ENCODE measurements around the gene TRIM14.

The TRIM14 gene

DNA sequence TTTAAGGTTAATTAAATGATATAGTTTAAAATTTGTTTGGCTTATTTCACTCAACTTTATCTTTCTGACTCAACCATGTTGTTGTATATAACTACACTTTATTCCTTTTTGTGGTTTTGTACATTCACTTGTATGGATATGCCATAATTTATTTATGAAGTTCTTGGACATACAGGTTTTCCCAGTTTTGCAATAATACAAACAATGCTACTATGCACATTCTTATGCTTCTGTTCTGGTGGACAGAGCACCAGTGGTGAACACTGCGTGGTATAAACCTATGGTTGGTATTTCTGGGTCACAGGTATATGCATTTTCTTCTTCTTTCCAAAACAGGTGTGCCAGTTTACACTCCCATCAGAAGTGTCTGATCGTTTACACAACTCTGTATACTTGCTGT is 35.7 kb upstream of the TRIM14 start:
- H3K27me3 ChIP-seq (ENCODE audit: control insufficient read depth in 1 of 2, insufficient read depth in 2 of 2, low read length in 2 of 2) = no peaks in the 10 kb centered on the region
- no peaks in the 10 kb centered on the region for H3K9me3 ChIP-seq (ENCODE audit: control insufficient read depth in 1 of 2, low read length in 2 of 2)
- H3K4me1 ChIP-seq (ENCODE audit: control insufficient read depth in 1 of 2, insufficient read depth in 2 of 2, low read length in 2 of 2) = peaks cover 13 to 15% of the 10 kb centered on the region in 2 donors
- H3K9ac ChIP-seq (ENCODE audit: low read depth in 1 of 2, low read length in 2 of 2) = no peak overlapping the region
- no peak overlapping the region for H3K27ac ChIP-seq (ENCODE audit: low read depth, low read length)
- peaks cover 8 to 27% of the 10 kb centered on the region in 2 donors for H3K36me3 ChIP-seq (ENCODE audit: control insufficient read depth in 1 of 2, insufficient read depth in 2 of 2, low read length in 2 of 2)
- no peak overlapping the region for H3K4me3 ChIP-seq (ENCODE audit: low read depth in 1 of 2, low read length in 2 of 2)

DNA sequence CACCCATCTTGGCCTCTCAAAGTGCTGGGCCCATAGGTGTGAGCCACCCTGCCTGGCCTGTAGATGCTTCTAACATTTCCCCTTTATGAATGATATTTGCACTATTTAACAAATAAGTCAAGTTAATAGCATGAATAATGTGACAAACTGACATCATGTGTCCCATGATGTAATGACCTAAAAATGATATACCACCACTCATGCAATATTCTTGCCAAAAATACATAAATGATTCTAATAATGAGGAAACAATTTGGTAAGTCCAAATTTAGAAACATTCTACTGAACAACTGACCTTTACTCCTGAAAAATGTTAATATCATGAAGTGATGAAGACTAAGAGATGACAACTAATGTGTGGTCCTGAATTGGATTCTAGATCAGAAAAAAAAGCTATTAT is 33.5 kb upstream of the TRIM14 start:
- H3K27ac ChIP-seq (ENCODE audit: low read depth, low read length) = no peak overlapping the region

DNA sequence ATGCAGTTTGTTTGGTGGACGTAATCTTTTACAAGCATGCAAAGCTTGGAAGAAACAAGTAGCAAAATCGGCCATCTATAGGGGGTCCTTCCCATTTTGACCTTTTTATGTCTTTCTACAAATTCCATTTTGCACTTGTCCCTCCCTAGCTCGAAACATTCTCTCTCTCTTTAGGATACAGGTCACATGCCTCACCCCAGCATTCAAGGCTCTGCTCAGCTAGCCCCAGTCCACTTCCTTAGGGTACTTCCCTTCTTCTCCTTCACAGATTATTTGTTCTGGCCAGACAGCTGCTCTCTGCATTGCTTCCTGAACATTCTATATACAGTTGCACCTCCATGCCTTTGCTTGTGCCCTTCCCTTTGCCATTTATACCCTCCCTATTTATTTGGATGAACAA is 31.7 kb upstream of the TRIM14 start:
- no peak overlapping the region for H3K4me3 ChIP-seq (ENCODE audit: low read depth in 1 of 2, low read length in 2 of 2)
- H3K9ac ChIP-seq (ENCODE audit: low read depth in 1 of 2, low read length in 2 of 2) = no peak overlapping the region
- peaks cover 0 to 18% of the 10 kb centered on the region in 2 donors for H3K36me3 ChIP-seq (ENCODE audit: control insufficient read depth in 1 of 2, insufficient read depth in 2 of 2, low read length in 2 of 2)
- no peaks in the 10 kb centered on the region for H3K9me3 ChIP-seq (ENCODE audit: control insufficient read depth in 1 of 2, low read length in 2 of 2)
- no peaks in the 10 kb centered on the region for H3K27me3 ChIP-seq (ENCODE audit: control insufficient read depth in 1 of 2, insufficient read depth in 2 of 2, low read length in 2 of 2)
- peaks cover 20 to 22% of the 10 kb centered on the region in 2 donors for H3K4me1 ChIP-seq (ENCODE audit: control insufficient read depth in 1 of 2, insufficient read depth in 2 of 2, low read length in 2 of 2)
- no peak overlapping the region for H3K27ac ChIP-seq (ENCODE audit: low read depth, low read length)

More for the DNA sequence above, 33.5 kb upstream of the TRIM14 start:
- Histone ChIP-seq H3K9ac (ENCODE audit: low read depth in 1 of 2, low read length in 2 of 2) (no peak overlapping the region), H3K9me3 (ENCODE audit: control insufficient read depth in 1 of 2, low read length in 2 of 2) (no peaks in the 10 kb centered on the region), H3K36me3 (ENCODE audit: control insufficient read depth in 1 of 2, insufficient read depth in 2 of 2, low read length in 2 of 2) (peaks cover 3 to 24% of the 10 kb centered on the region in 2 donors), H3K27me3 (ENCODE audit: control insufficient read depth in 1 of 2, insufficient read depth in 2 of 2, low read length in 2 of 2) (no peaks in the 10 kb centered on the region), H3K4me1 (ENCODE audit: control insufficient read depth in 1 of 2, insufficient read depth in 2 of 2, low read length in 2 of 2) (peaks cover 10 to 14% of the 10 kb centered on the region in 2 donors), H3K4me3 (ENCODE audit: low read depth in 1 of 2, low read length in 2 of 2) (no peak overlapping the region)

DNA sequence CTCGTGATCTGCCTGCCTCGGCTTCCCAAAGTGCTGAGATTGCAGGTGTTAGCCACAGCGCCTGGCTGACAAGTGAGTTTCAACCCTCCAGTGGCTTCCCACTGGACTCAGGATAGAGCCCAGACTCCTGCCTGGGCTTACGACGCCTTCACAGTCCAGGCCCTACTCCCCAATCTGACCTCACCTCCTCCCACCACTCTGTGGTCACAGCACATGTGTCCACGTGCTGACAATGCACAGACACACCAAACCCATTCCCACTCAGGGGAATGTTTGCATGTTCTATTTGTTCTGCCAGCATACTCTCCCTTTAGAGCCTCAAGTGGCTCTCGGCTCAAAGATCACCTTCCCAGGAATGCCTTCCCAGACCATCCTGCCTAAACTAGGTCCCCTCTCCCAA is 31.1 kb upstream of the TRIM14 start:
- Histone ChIP-seq H3K36me3 (ENCODE audit: control insufficient read depth in 1 of 2, insufficient read depth in 2 of 2, low read length in 2 of 2) (peaks cover 0 to 16% of the 10 kb centered on the region in 2 donors), H3K9me3 (ENCODE audit: control insufficient read depth in 1 of 2, low read length in 2 of 2) (no peaks in the 10 kb centered on the region), H3K27me3 (ENCODE audit: control insufficient read depth in 1 of 2, insufficient read depth in 2 of 2, low read length in 2 of 2) (no peaks in the 10 kb centered on the region), H3K4me1 (ENCODE audit: control insufficient read depth in 1 of 2, insufficient read depth in 2 of 2, low read length in 2 of 2) (peaks cover 26 to 27% of the 10 kb centered on the region in 2 donors), H3K9ac (ENCODE audit: low read depth in 1 of 2, low read length in 2 of 2) (no peak overlapping the region), H3K4me3 (ENCODE audit: low read depth in 1 of 2, low read length in 2 of 2) (no peak overlapping the region), H3K27ac (ENCODE audit: low read depth, low read length) (no peak overlapping the region)

DNA sequence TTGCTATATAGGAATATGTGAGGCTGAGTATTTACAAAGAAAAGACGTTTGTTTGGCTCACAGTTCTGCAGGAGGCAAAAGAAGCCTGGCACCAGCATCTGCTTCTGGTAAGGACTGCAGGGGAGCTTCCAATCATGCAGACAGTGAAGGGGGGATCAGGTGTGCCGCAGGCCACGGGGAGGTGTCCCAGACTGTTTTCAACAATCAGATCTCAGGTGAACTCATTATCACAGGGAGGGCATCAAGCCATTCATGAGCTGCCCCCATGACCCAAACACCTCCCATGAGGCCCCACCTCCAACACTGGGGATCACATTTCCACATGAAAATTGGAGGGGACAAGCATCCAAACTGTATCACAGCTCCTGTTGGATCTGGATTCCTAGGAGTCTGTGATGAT is 30.4 kb upstream of the TRIM14 start:
- H3K4me1 ChIP-seq (ENCODE audit: control insufficient read depth in 1 of 2, insufficient read depth in 2 of 2, low read length in 2 of 2) = peaks cover 33 to 35% of the 10 kb centered on the region in 2 donors
- no peak overlapping the region for H3K4me3 ChIP-seq (ENCODE audit: low read depth in 1 of 2, low read length in 2 of 2)
- H3K9ac ChIP-seq (ENCODE audit: low read depth in 1 of 2, low read length in 2 of 2) = no peak overlapping the region
- no peak overlapping the region for H3K27ac ChIP-seq (ENCODE audit: low read depth, low read length)
- no peaks in the 10 kb centered on the region for H3K9me3 ChIP-seq (ENCODE audit: control insufficient read depth in 1 of 2, low read length in 2 of 2)
- no peaks in the 10 kb centered on the region for H3K27me3 ChIP-seq (ENCODE audit: control insufficient read depth in 1 of 2, insufficient read depth in 2 of 2, low read length in 2 of 2)
- peaks cover 0 to 17% of the 10 kb centered on the region in 2 donors for H3K36me3 ChIP-seq (ENCODE audit: control insufficient read depth in 1 of 2, insufficient read depth in 2 of 2, low read length in 2 of 2)

DNA sequence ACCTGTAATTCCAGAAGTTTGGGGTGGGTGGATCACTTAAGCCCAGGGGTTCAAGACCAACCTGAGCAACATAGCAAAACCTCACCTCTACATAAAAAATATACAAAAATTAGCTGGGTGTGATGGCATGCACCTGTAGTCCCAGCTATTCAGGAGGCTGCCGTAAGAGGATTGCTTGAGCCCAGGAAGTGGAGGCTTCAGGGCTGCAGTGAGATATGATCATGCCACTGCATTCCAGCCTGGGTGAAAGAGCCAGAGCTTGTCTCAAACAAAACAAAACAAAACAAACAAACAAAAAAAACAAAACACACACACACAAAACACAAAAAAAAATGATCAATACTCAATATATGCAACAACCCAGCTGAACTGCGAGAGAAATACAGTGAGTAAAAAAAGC is 29.5 kb upstream of the TRIM14 start:
- peaks cover 0 to 17% of the 10 kb centered on the region in 2 donors for H3K36me3 ChIP-seq (ENCODE audit: control insufficient read depth in 1 of 2, insufficient read depth in 2 of 2, low read length in 2 of 2)
- no peak overlapping the region for H3K9ac ChIP-seq (ENCODE audit: low read depth in 1 of 2, low read length in 2 of 2)
- H3K27ac ChIP-seq (ENCODE audit: low read depth, low read length) = no peak overlapping the region
- H3K27me3 ChIP-seq (ENCODE audit: control insufficient read depth in 1 of 2, insufficient read depth in 2 of 2, low read length in 2 of 2) = no peaks in the 10 kb centered on the region
- no peaks in the 10 kb centered on the region for H3K9me3 ChIP-seq (ENCODE audit: control insufficient read depth in 1 of 2, low read length in 2 of 2)
- no peak overlapping the region for H3K4me3 ChIP-seq (ENCODE audit: low read depth in 1 of 2, low read length in 2 of 2)
- peaks cover 38 to 44% of the 10 kb centered on the region in 2 donors for H3K4me1 ChIP-seq (ENCODE audit: control insufficient read depth in 1 of 2, insufficient read depth in 2 of 2, low read length in 2 of 2)

DNA sequence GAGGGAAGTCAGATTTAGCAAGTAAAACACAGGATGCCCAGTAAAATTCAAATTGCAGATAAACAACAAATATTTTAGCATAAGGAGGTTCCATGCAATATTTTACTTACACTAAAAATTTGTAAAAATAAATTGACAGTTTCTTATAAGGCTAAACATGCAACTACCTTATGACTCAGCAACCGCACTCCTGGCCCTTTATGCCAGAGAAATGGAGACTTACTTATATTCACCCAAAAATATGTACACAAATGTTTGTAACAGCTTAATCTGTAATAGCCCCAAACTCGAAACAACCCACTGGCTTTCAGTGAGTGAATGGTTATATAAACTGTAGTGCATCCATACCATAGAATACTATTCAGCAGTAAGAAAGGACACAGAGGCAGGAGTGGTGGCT is 28.6 kb upstream of the TRIM14 start:
- H3K9me3 ChIP-seq (ENCODE audit: control insufficient read depth in 1 of 2, low read length in 2 of 2) = no peaks in the 10 kb centered on the region
- peaks cover 0 to 14% of the 10 kb centered on the region in 2 donors for H3K36me3 ChIP-seq (ENCODE audit: control insufficient read depth in 1 of 2, insufficient read depth in 2 of 2, low read length in 2 of 2)
- H3K27ac ChIP-seq (ENCODE audit: low read depth, low read length) = no peak overlapping the region
- H3K9ac ChIP-seq (ENCODE audit: low read depth in 1 of 2, low read length in 2 of 2) = peak overlapping the region in 1 of 2 donors; percentile 60
- no peaks in the 10 kb centered on the region for H3K27me3 ChIP-seq (ENCODE audit: control insufficient read depth in 1 of 2, insufficient read depth in 2 of 2, low read length in 2 of 2)
- peaks cover 46 to 52% of the 10 kb centered on the region in 2 donors for H3K4me1 ChIP-seq (ENCODE audit: control insufficient read depth in 1 of 2, insufficient read depth in 2 of 2, low read length in 2 of 2)
- H3K4me3 ChIP-seq (ENCODE audit: low read depth in 1 of 2, low read length in 2 of 2) = no peak overlapping the region

DNA sequence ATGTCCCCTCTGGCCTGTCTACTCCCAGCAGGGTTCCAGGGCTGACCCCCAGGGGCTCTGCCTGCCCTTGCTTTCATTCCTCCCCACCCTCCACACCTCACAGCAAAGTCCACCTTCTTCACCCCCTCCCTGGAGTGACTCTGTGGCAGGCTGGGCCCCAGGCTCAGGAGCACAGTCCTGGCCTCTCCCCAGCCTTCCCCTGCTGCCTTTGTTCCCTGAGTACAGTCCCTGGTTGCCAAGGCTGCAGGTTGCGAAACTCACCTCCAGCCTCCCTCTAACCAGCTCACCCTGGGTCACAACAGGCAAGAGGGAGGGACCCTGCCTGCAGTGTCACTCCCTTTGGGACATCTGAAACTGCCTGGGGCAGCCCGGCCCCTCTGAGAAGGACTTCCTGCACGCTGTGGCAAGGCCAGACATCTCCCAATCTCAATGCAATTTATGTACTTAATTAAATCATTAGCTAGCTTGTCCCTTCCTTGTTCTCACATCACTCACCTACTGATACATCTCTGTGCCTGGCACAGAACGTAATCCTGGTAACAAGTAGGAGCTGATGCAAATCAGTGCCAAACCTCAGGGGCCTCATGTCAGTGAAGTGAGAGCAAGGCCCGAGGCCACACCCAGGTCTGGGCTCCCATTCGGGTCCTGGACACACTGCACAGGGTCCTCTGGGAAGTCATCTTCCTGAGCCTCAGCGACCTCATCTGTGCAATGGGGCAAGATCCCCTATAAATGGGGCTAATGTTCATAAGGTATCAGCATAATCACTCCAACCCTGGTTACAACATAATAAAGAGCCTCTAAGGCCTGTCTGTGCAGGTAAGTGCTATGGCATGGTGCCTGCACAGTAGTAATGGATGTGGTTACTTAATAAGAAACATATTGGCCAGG is 27.3 kb upstream of the TRIM14 start:
- H3K27ac ChIP-seq (ENCODE audit: low read depth, low read length) = peak overlapping the region; percentile 90
- H3K4me1 ChIP-seq (ENCODE audit: control insufficient read depth in 1 of 2, insufficient read depth in 2 of 2, low read length in 2 of 2) = peaks cover 53 to 57% of the 10 kb centered on the region in 2 donors
- H3K9me3 ChIP-seq (ENCODE audit: control insufficient read depth in 1 of 2, low read length in 2 of 2) = no peaks in the 10 kb centered on the region
- H3K36me3 ChIP-seq (ENCODE audit: control insufficient read depth in 1 of 2, insufficient read depth in 2 of 2, low read length in 2 of 2) = peaks cover 0 to 11% of the 10 kb centered on the region in 2 donors
- H3K27me3 ChIP-seq (ENCODE audit: control insufficient read depth in 1 of 2, insufficient read depth in 2 of 2, low read length in 2 of 2) = no peaks in the 10 kb centered on the region
- H3K9ac ChIP-seq (ENCODE audit: low read depth in 1 of 2, low read length in 2 of 2) = peak overlapping the region; percentile 63 to 69
- peak overlapping the region in 1 of 2 donors; percentile 20 for H3K4me3 ChIP-seq (ENCODE audit: low read depth in 1 of 2, low read length in 2 of 2)

DNA sequence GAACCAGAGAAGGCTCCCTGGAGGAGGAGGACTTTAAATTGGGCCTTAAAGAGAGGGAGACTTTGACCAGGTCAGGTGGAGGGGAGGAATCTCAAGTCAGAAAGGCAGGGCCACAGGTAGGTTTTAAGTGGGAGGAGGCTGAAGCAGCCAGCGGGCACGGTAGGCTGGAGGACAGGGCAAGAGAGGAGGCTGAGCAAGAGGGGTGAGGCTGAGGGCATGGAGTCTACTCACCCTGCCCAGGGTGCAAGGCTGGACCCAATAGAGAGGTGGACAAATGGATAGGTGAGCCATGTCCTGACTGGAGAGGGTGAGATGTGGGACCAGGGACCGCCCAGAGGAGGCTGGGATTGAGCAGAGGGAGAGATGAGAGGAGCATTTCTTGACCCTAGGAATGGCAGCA is 25.6 kb upstream of the TRIM14 start:
- peak overlapping the region in 1 of 2 donors; percentile 20 for H3K4me3 ChIP-seq (ENCODE audit: low read depth in 1 of 2, low read length in 2 of 2)
- H3K9ac ChIP-seq (ENCODE audit: low read depth in 1 of 2, low read length in 2 of 2) = peak overlapping the region; percentile 64 to 69
- peak overlapping the region; percentile 90 for H3K27ac ChIP-seq (ENCODE audit: low read depth, low read length)
- no peaks in the 10 kb centered on the region for H3K9me3 ChIP-seq (ENCODE audit: control insufficient read depth in 1 of 2, low read length in 2 of 2)
- H3K4me1 ChIP-seq (ENCODE audit: control insufficient read depth in 1 of 2, insufficient read depth in 2 of 2, low read length in 2 of 2) = peaks cover 53 to 57% of the 10 kb centered on the region in 2 donors
- H3K27me3 ChIP-seq (ENCODE audit: control insufficient read depth in 1 of 2, insufficient read depth in 2 of 2, low read length in 2 of 2) = no peaks in the 10 kb centered on the region
- H3K36me3 ChIP-seq (ENCODE audit: control insufficient read depth in 1 of 2, insufficient read depth in 2 of 2, low read length in 2 of 2) = peaks cover 0 to 7% of the 10 kb centered on the region in 2 donors

DNA sequence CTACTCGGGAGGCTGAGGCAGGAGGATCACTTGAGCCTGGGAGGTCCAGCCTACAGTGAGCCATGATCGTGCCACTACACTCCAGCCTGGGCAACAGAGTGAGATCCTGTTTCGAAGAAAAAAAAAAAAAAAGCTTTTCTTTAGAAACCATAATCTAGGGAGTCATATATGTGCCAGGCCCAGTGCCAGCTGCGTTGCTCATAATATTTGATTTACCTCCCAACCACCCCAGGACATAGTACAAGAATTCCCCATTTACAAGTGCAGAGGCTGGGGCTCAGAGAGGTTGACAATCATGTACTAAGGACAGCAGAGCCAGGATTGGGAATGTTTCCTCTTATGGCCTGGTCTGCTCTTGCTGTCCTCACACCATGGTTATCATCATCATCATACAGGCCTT is 25.1 kb upstream of the TRIM14 start:
- Histone ChIP-seq H3K27me3 (ENCODE audit: control insufficient read depth in 1 of 2, insufficient read depth in 2 of 2, low read length in 2 of 2) (no peaks in the 10 kb centered on the region), H3K9ac (ENCODE audit: low read depth in 1 of 2, low read length in 2 of 2) (peak overlapping the region; percentile 64 to 79), H3K9me3 (ENCODE audit: control insufficient read depth in 1 of 2, low read length in 2 of 2) (no peaks in the 10 kb centered on the region), H3K27ac (ENCODE audit: low read depth, low read length) (peak overlapping the region; percentile 92), H3K4me3 (ENCODE audit: low read depth in 1 of 2, low read length in 2 of 2) (peak overlapping the region; percentile 20 to 28), H3K4me1 (ENCODE audit: control insufficient read depth in 1 of 2, insufficient read depth in 2 of 2, low read length in 2 of 2) (peaks cover 53 to 57% of the 10 kb centered on the region in 2 donors), H3K36me3 (ENCODE audit: control insufficient read depth in 1 of 2, insufficient read depth in 2 of 2, low read length in 2 of 2) (peaks cover 0 to 7% of the 10 kb centered on the region in 2 donors)
